Epithelial cell of proximal tubule (primary cell): ENCODE measurements around the gene POLDIP2. TPM values are rescaled to one million over a fixed set of nuclear protein-coding genes. Genes with fewer than 3 reads are reported as not detected.

Source experiments
- DNase-seq: peaks from one replicate; pipeline ENCODE4 v3.0.0-alpha.2; 2011; ENCODE audit warnings: low read depth
- H3K4me3 ChIP-seq: 2 replicates; pipeline ENCODE4 v1.5.1; 2011; ENCODE audit warnings: low read depth, mild to moderate bottlenecking, low read length
- CTCF ChIP-seq: conservative IDR thresholded peaks from 2 replicates; pipeline ENCODE4 v1.5.1; 2012; ENCODE audit warnings: low read depth, mild to moderate bottlenecking, low read length
- total RNA-seq: library from RNA; depleted of rRNA; stranded (reverse); fragments of >200 nt; gene quantifications from 2 replicates; pipeline ENCODE4 v1.2.3, GENCODE V29; 2015

Gene POLDIP2
- total RNA-seq, 1 donor from 2014 or later = 96.4 TPM

- H3K4me3 ChIP-seq = no peak overlapping the region
- DNase-seq = no peak
- no peak for TF ChIP-seq CTCF
These were observed 40.0 kb downstream of the POLDIP2 start for GRCh38 chr17:28317099-28317965.

GRCh38 chr17:28315846-28316705 is 41.3 kb downstream of the POLDIP2 start:
- no peak for DNase-seq
- H3K4me3 ChIP-seq = no peak overlapping the region
- no peak for TF ChIP-seq CTCF

GRCh38 chr17:28313841-28314240 is 43.5 kb downstream of the POLDIP2 start:
- no peak for DNase-seq
- H3K4me3 ChIP-seq = no peak overlapping the region
- TF ChIP-seq CTCF = no peak

GRCh38 chr17:28306954-28307401 is 50.3 kb downstream of the POLDIP2 start:
- no peak overlapping the region for H3K4me3 ChIP-seq
- DNase-seq = no peak
- TF ChIP-seq CTCF = no peak

- no peak overlapping the region for H3K4me3 ChIP-seq
- TF ChIP-seq CTCF = no peak
- no peak for DNase-seq
These were observed 58.9 kb downstream of the POLDIP2 start for GRCh38 chr17:28298449-28298848.

Other genes with a start within 250 kb of the POLDIP2 start
- gene TMEM97, start 38.3 kb downstream of the POLDIP2 start, total RNA-seq = 28.5 and 69.8 TPM in 2 replicates
- gene IFT20, start 22.1 kb downstream of the POLDIP2 start, total RNA-seq = 30.2 and 32.9 TPM in 2 replicates
- 69.3 and 72.4 TPM in 2 replicates for gene TNFAIP1, start 21.8 kb downstream of the POLDIP2 start, total RNA-seq
- gene SEBOX, start 7.7 kb upstream of the POLDIP2 start, total RNA-seq = not detected in 2 replicates
- gene VTN, start 12.8 kb upstream of the POLDIP2 start, total RNA-seq = not detected in 2 replicates
- 0.80 and 0.81 TPM in 2 replicates for gene SARM1, start 14.2 kb upstream of the POLDIP2 start, total RNA-seq
- gene SLC46A1, start 48.7 kb upstream of the POLDIP2 start, total RNA-seq = 2.8 and 4.7 TPM in 2 replicates
- gene SLC13A2, start 116.1 kb upstream of the POLDIP2 start, total RNA-seq = not detected in 2 replicates
- gene FOXN1, start 148.8 kb upstream of the POLDIP2 start, total RNA-seq = not detected in 2 replicates
- gene UNC119, start 195.1 kb upstream of the POLDIP2 start, total RNA-seq = 28.7 and 29.2 TPM in 2 replicates
- gene PIGS, start 214.0 kb upstream of the POLDIP2 start, total RNA-seq = 47.2 and 55.6 TPM in 2 replicates
- gene ALDOC, start 219.4 kb upstream of the POLDIP2 start, total RNA-seq = 25.4 and 100.0 TPM in 2 replicates
- gene SPAG5, start 241.5 kb upstream of the POLDIP2 start, total RNA-seq = 99.2 and 104 TPM in 2 replicates